AG04450 (cell line): ENCODE results near the gene CACNG3. TPM values are rescaled to one million over a fixed set of nuclear protein-coding genes. Genes with fewer than 3 reads are reported as not detected.

Experiments
- CTCF ChIA-PET: fragments of 300-600, 350-600 bp; formaldehyde crosslinking; extraction: SDS; loops from one replicate; lab custom pipeline; 2022; ENCODE audit warnings: antibody characterized with exemption, inconsistent platforms; lab: Charles Lee
- POLR2A ChIA-PET: fragments of 350-600 bp; formaldehyde crosslinking; extraction: SDS; loops from one replicate; lab custom pipeline; 2021; ENCODE audit warnings: antibody characterized with exemption, inconsistent platforms; lab: Yijun Ruan, JAX
- DNase-seq: peaks from one replicate; pipeline ENCODE4 v3.0.0-alpha.2; 2011; ENCODE audit warnings: low read depth, low spot score
- H3K27ac ChIP-seq: one replicate; pipeline ENCODE4 v1.5.1; 2012; ENCODE audit warnings: low read depth, low read length, control low read depth
- H3K27me3 ChIP-seq: one replicate; pipeline ENCODE4 v1.6.0; 2012; ENCODE audit warnings: low read length; ENCODE audit not compliant: control insufficient read depth, insufficient read depth
- H3K4me3 ChIP-seq: 2 replicates; pipeline ENCODE4 v1.5.1; 2011; ENCODE audit warnings: mild to moderate bottlenecking, low read depth, low read length, control low read depth
- H3K9me3 ChIP-seq: 2 replicates; pipeline ENCODE4 v1.5.1; 2012; ENCODE audit warnings: low read length; ENCODE audit not compliant: control insufficient read depth, insufficient read depth
- CTCF ChIP-seq: IDR thresholded peaks from 2 replicates; pipeline ENCODE4 v1.5.1; 2011; ENCODE audit warnings: low read depth, low read length, control low read depth, inconsistent platforms
- polyA plus RNA-seq: library from polyadenylated mRNA; depleted of rRNA; stranded (reverse); fragments of >200 nt; gene quantifications from 2 replicates; pipeline ENCODE4 v1.2.3, GENCODE V29; 2011

CACNG3 gene
- polyA plus RNA-seq, 1 experiment, result not detected

GRCh38 chr16:24257958-24258357, 1.8 kb downstream of the CACNG3 start:
- no peaks in the 10 kb centered on the region for H3K27me3 ChIP-seq
- no peak overlapping the region for H3K27ac ChIP-seq
- ChIA-PET CTCF (no interaction called here), POLR2A (no interaction called here)
- H3K4me3 ChIP-seq, result no peak overlapping the region
- no peak for DNase-seq
- H3K9me3 ChIP-seq, result peaks cover 9% of the 10 kb centered on the region; the same call in 1 of the 2 replicates
- no peak for TF ChIP-seq CTCF

DNA sequence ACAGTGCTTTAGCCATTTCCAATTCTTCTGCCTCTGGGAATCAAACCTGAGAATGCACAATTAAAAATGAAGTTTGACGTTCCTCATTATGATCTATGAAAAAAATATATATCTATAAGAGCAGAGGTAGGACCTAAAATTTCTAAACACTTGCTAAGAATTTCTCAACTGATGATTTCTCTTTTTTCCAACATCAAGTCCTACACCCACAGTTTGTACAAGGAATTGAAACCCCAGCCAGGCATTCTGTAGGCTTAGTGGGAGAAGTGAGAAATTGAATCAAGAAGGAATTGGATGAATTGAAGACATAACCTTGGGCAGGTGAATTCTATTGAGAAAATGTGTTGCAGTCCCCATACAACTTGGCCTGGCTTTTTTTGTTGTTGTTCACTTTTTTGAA, 2.7 kb downstream of the CACNG3 start:
- H3K27ac ChIP-seq, result no peak overlapping the region
- POLR2A ChIA-PET, result no interaction called here
- H3K9me3 ChIP-seq, result peaks cover 9% of the 10 kb centered on the region; the same call in 1 of the 2 replicates
- H3K27me3 ChIP-seq, result no peaks in the 10 kb centered on the region
- DNase-seq, result no peak
- TF ChIP-seq CTCF, result no peak
- CTCF ChIA-PET, result no interaction called here
- no peak overlapping the region for H3K4me3 ChIP-seq

DNA sequence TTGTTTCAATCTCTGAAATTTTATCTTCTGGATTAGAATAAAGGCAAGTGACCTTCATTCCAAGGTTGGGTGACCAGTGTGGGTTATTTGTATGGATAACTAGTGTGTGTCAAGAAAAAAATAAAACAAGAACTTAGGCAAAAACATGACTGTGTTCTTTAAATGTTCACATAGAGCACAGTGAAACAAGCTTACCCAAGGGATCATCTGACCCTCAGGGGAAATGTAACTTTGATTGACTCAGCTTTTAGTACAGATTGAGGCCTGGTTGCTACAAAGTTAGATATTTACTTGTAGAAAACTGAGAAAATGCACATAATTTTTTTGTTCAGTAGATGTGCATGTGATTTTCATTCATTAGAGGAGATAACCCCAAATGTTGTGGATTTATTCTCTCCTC, 6.7 kb downstream of the CACNG3 start:
- Histone ChIP-seq H3K27me3 (no peaks in the 10 kb centered on the region), H3K9me3 (peaks cover 6% of the 10 kb centered on the region), H3K27ac (no peak overlapping the region), H3K4me3 (no peak overlapping the region)
- no peak for TF ChIP-seq CTCF
- CTCF ChIA-PET, result no interaction called here
- POLR2A ChIA-PET, result no interaction called here
- DNase-seq, result no peak

GRCh38 chr16:24270721-24271442, 14.7 kb downstream of the CACNG3 start:
- no peak for TF ChIP-seq CTCF
- ChIA-PET CTCF (no interaction called here), POLR2A (no interaction called here)
- no peak for DNase-seq
- Histone ChIP-seq H3K4me3 (no peak overlapping the region), H3K27me3 (no peaks in the 10 kb centered on the region), H3K9me3 (peaks cover 4% of the 10 kb centered on the region), H3K27ac (no peak overlapping the region)

DNA sequence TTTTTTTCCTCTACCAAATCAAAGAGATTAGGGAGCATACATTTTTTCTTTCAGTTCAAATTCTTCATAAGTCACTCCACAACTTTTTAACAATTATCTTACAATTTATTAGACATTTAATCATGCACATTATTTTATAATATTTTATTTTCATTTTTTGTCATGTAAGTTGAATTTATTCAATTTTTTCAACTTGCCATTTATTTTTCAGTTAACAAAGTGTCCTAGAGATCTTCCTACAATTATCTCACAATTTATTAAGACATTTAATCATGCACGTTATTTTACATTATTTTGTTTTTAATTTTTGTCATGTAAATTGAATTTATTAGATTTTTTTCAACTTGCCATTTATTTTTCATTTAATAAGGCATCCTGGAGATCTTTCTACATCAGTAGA, 16.2 kb downstream of the CACNG3 start:
- H3K9me3 ChIP-seq, result no peaks in the 10 kb centered on the region
- no peak for TF ChIP-seq CTCF
- H3K27ac ChIP-seq, result no peak overlapping the region
- ChIA-PET POLR2A (no interaction called here), CTCF (no interaction called here)
- H3K4me3 ChIP-seq, result no peak overlapping the region
- no peaks in the 10 kb centered on the region for H3K27me3 ChIP-seq
- DNase-seq, result no peak
